Stimulated activated naive CD4-positive, alpha-beta T cell treated with Interleukin-2 at 50 U/mL for 16 hours (primary cell): ENCODE measurements around the gene TSSC4.

ENCODE experiments used
- DNase-seq: peaks from one replicate; lab custom pipeline; 2025; lab: John Stamatoyannopoulos, UW

TSSC4 gene

GRCh38 chr11:2447951-2448650 lies 47.6 kb downstream of the TSSC4 start:
- no peak for DNase-seq

GRCh38 chr11:2448661-2449547 lies 48.4 kb downstream of the TSSC4 start:
- DNase-seq: no peak

- DNase-seq: no peak
These were observed 49.2 kb downstream of the TSSC4 start for GRCh38 chr11:2449548-2450320.

- no peak for DNase-seq
These were observed 49.9 kb downstream of the TSSC4 start for GRCh38 chr11:2450321-2451041.

- DNase-seq: no peak
These were observed 50.8 kb downstream of the TSSC4 start for GRCh38 chr11:2451336-2451735.

GRCh38 chr11:2451916-2452315 lies 51.4 kb downstream of the TSSC4 start:
- no peak for DNase-seq

GRCh38 chr11:2452321-2453012 lies 51.9 kb downstream of the TSSC4 start:
- DNase-seq: no peak

GRCh38 chr11:2453436-2453835 lies 52.9 kb downstream of the TSSC4 start:
- no peak for DNase-seq
